Right ventricle myocardium inferior (tissue), 1 donor: Measurements from ENCODE around the gene TRAPPC12. TPM values are rescaled to one million over a fixed set of nuclear protein-coding genes. Genes with fewer than 3 reads are reported as not detected.

Experiments used
- total RNA-seq: library from RNA; stranded (reverse); fragmentation: NEBNext Ultra II Directional; extraction: Animal tissue kit (Norgen Biotek cat#: 25700); gene quantifications from one replicate; pipeline ENCODE4 v1.2.1, GENCODE V29; 2021
- donor health status: DM: no; HTN: yes; CAD: no; lungs with severe emphysema.

Gene TRAPPC12
- total RNA-seq, 1 donor from 2014 or later, result 110 TPM

Other genes with a start within 250 kb of the TRAPPC12 start
- gene EIPR1, start 1.9 kb upstream of the TRAPPC12 start, total RNA-seq, result 10.2 TPM
- 160 TPM for gene ADI1, start 139.8 kb downstream of the TRAPPC12 start, total RNA-seq
- gene RNASEH1, start 178.6 kb downstream of the TRAPPC12 start, total RNA-seq, result 20.9 TPM
- 657 TPM for gene RPS7, start 195.6 kb downstream of the TRAPPC12 start, total RNA-seq
- 1.9 TPM for gene COLEC11, start 215.4 kb downstream of the TRAPPC12 start, total RNA-seq